Right atrium auricular region (tissue), 2 donors: Measurements from ENCODE around the gene CORIN. TPM values are rescaled to one million over a fixed set of nuclear protein-coding genes. Genes with fewer than 3 reads are reported as not detected.

Experiments
- DNase-seq: peaks from one replicate; pipeline ENCODE4 v3.0.0-alpha.2; 2019; ENCODE audit warnings: low spot score
- H3K27ac ChIP-seq, 2 donors: fragments of 200-600 bp; sonication (generic); 1 replicate in 1 of 2; 2 replicates in 1 of 2; pipeline ENCODE4 v1.5.1; 2016 to 2019
- H3K27me3 ChIP-seq, 2 donors: fragments of 200-600 bp; sonication (generic); one replicate each; pipeline versions ENCODE4 v1.5.1 to v1.6.0; 2017 to 2019
- H3K36me3 ChIP-seq: fragments of 200-600 bp; sonication (generic); one replicate; pipeline ENCODE4 v1.5.1; 2016
- H3K4me1 ChIP-seq, 2 donors: fragments of 200-600 bp; sonication (generic); one replicate each; pipeline versions ENCODE4 v1.5.1 to v1.6.0; 2017 to 2019
- H3K4me3 ChIP-seq, 2 donors: fragments of 200-600 bp; sonication (generic); 1 replicate in 1 of 2; 2 replicates in 1 of 2; pipeline ENCODE4 v1.5.1; 2017 to 2019; ENCODE audit warnings: mild to moderate bottlenecking in 1 of 2, moderate library complexity in 1 of 2
- H3K9me3 ChIP-seq, 2 donors: fragments of 200-600 bp; sonication (generic); one replicate each; pipeline ENCODE4 v1.5.1; 2019
- CTCF ChIP-seq, 2 donors: fragments of 200-600 bp; sonication (generic); IDR thresholded peaks; one replicate each; pipeline ENCODE4 v1.5.1; 2019; ENCODE audit warnings: antibody characterized with exemption in 2 of 2
- total RNA-seq, 2 donors: library from RNA; depleted of rRNA; stranded (reverse); fragments of >200 nt; gene quantifications; one replicate each; pipeline ENCODE4 v1.1.0, GENCODE V29; 2016

The CORIN gene
- total RNA-seq, 2 donors from 2014 or later, result 42.3 to 180 TPM

DNA sequence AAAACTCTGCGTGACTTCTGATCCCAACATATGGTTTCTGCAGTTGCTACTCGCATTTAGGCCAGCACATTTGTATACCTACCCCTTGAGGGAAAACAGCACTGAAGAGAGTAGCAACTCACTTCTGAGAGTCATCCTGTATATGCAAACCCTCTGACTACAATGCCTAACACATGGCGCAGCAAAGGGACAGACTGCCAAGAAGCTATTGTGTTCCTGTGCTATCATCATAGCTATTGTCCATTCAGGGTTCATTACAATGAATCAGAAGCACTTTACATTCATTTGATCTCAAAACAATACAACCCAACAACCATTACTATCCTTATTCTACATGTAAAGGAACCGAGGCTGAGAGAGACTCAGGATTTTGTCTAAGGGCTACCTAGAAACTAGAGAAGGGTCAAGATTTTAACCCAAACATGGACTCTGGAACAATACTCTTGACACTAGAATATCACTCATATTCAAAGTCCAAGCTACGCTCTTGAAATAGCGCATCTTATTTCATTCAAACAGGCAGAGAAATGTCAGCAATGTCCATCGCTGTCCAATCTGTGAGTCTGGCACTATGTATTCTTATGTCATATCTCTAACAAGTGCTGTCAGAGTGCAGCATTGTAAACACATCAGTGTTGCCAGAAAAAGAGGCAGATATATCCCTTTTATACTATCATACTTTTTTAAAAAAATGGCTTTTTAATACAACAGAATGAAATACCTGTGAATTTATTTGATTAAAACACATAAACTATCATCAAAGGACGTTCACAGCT is 173.6 kb downstream of the CORIN start:
- peak overlapping the region in 1 of 2 donors; percentile 26 for H3K27ac ChIP-seq
- TF ChIP-seq CTCF (IDR thresholded peaks at IDR 0.05), result no peak
- no peaks in the 10 kb centered on the region for H3K27me3 ChIP-seq
- no peak for DNase-seq
- no peaks in the 10 kb centered on the region for H3K4me1 ChIP-seq
- no peaks in the 10 kb centered on the region for H3K36me3 ChIP-seq
- no peaks in the 10 kb centered on the region for H3K9me3 ChIP-seq
- H3K4me3 ChIP-seq, result no peak overlapping the region

GRCh38 chr4:47662975-47663374 is 174.9 kb downstream of the CORIN start:
- no peaks in the 10 kb centered on the region for H3K36me3 ChIP-seq
- no peaks in the 10 kb centered on the region for H3K4me1 ChIP-seq
- no peaks in the 10 kb centered on the region for H3K9me3 ChIP-seq
- no peaks in the 10 kb centered on the region for H3K27me3 ChIP-seq
- peak in 1 of 2 donors; percentile 17 for TF ChIP-seq CTCF (IDR thresholded peaks at IDR 0.05)
- H3K4me3 ChIP-seq, result no peak overlapping the region
- no peak overlapping the region for H3K27ac ChIP-seq
- DNase-seq, result no peak

- TF ChIP-seq CTCF (IDR thresholded peaks at IDR 0.05), result no peak
- no peak overlapping the region for H3K27ac ChIP-seq
- no peak for DNase-seq
- no peaks in the 10 kb centered on the region for H3K9me3 ChIP-seq
- H3K4me1 ChIP-seq, result no peaks in the 10 kb centered on the region
- H3K4me3 ChIP-seq, result no peak overlapping the region
- no peaks in the 10 kb centered on the region for H3K36me3 ChIP-seq
- no peaks in the 10 kb centered on the region for H3K27me3 ChIP-seq
These were observed 176.1 kb downstream of the CORIN start for GRCh38 chr4:47661741-47662140.

- Histone ChIP-seq H3K27me3 (no peaks in the 10 kb centered on the region), H3K9me3 (no peaks in the 10 kb centered on the region), H3K4me1 (no peaks in the 10 kb centered on the region), H3K36me3 (no peaks in the 10 kb centered on the region), H3K4me3 (no peak overlapping the region), H3K27ac (no peak overlapping the region)
- TF ChIP-seq CTCF (IDR thresholded peaks at IDR 0.05), result no peak
- no peak for DNase-seq
These were observed 178.5 kb downstream of the CORIN start for GRCh38 chr4:47659342-47659741.

GRCh38 chr4:47654972-47655693 is 182.7 kb downstream of the CORIN start:
- H3K9me3 ChIP-seq, result no peaks in the 10 kb centered on the region
- DNase-seq, result no peak
- H3K4me3 ChIP-seq, result no peak overlapping the region
- TF ChIP-seq CTCF (IDR thresholded peaks at IDR 0.05), result no peak
- no peaks in the 10 kb centered on the region for H3K36me3 ChIP-seq
- no peaks in the 10 kb centered on the region for H3K4me1 ChIP-seq
- no peaks in the 10 kb centered on the region for H3K27me3 ChIP-seq
- H3K27ac ChIP-seq, result no peak overlapping the region
